ENCODE data around the gene SYNJ2. TPM values are rescaled to one million over a fixed set of nuclear protein-coding genes. Genes with fewer than 3 reads are reported as not detected.
"Not testable (repeated sequence)": the region's sequence is repeated elsewhere in the genome, so short reads cannot be mapped to it uniquely, and the experiment has no call there.

The SYNJ2 gene
- total RNA-seq, 2 experiments from 2014 or later = 34.6 to 38.0 TPM

GRCh38 chr6:157937916-157938315 is 43.7 kb upstream of the SYNJ2 start:
- Histone ChIP-seq H3K27ac (ENCODE audit: low read depth in 1 of 2, low read length in 2 of 2) (no peak overlapping the region), H3K9me3 (ENCODE audit: control insufficient read depth in 1 of 2, insufficient read depth in 1 of 2, low read length in 2 of 2) (no peaks in the 10 kb centered on the region), H3K4me3 (ENCODE audit: low read length) (no peak overlapping the region), H3K4me1 (ENCODE audit: insufficient read depth, low read length) (no peaks in the 10 kb centered on the region), H3K36me3 (ENCODE audit: insufficient read depth, low read length) (peaks cover 77% of the 10 kb centered on the region), H3K27me3 (ENCODE audit: control insufficient read depth in 1 of 2, insufficient read depth in 2 of 2, low read length in 2 of 2) (no peaks in the 10 kb centered on the region)
- H3K9me3 Mint-ChIP-seq = no peaks in the 10 kb centered on the region
- TF ChIP-seq CTCF (IDR thresholded peaks at IDR 0.05) = no peak
- H3K27me3 Mint-ChIP-seq = no peaks in the 10 kb centered on the region
- DNase-seq = no peak
- H3K4me1 Mint-ChIP-seq (ENCODE audit: low read depth) = no peaks in the 10 kb centered on the region
- ChIA-PET CTCF (interaction anchor here (0.8 kb wide), 1 partner anchor 64 kb away, joined by 3 read pairs; no protein-coding TSS in a partner anchor), POLR2A (no interaction called here)
- no peak for ATAC-seq (ENCODE audit: poor library complexity)
- H3K36me3 Mint-ChIP-seq (ENCODE audit: low read depth) = peaks cover 91% of the 10 kb centered on the region
- H3K27ac Mint-ChIP-seq = no peak overlapping the region
- H3K4me3 Mint-ChIP-seq = no peak overlapping the region
- intact Hi-C loops (cut with DNase I, micrococcal nuclease) = no loop called here

GRCh38 chr6:157940375-157941036 is 41.2 kb upstream of the SYNJ2 start:
- POLR2A ChIA-PET; CTCF ChIA-PET; H3K4me3 Mint-ChIP-seq; H3K27ac Mint-ChIP-seq; ATAC-seq (ENCODE audit: poor library complexity); H3K4me1 ChIP-seq (ENCODE audit: insufficient read depth, low read length); H3K4me3 ChIP-seq (ENCODE audit: low read length); H3K27ac ChIP-seq (ENCODE audit: low read depth in 1 of 2, low read length in 2 of 2); H3K4me1 Mint-ChIP-seq (ENCODE audit: low read depth); H3K9me3 Mint-ChIP-seq; H3K9me3 ChIP-seq (ENCODE audit: control insufficient read depth in 1 of 2, insufficient read depth in 1 of 2, low read length in 2 of 2); H3K27me3 ChIP-seq (ENCODE audit: control insufficient read depth in 1 of 2, insufficient read depth in 2 of 2, low read length in 2 of 2); H3K27me3 Mint-ChIP-seq; DNase-seq: not testable (repeated sequence)
- intact Hi-C loops (cut with DNase I, micrococcal nuclease) = loop anchor here in 1 of 2 experiments (5.0 kb wide), 1 partner anchor 132 kb away; no protein-coding TSS in a partner anchor
- peaks cover 74% of the 10 kb centered on the region for H3K36me3 ChIP-seq (ENCODE audit: insufficient read depth, low read length)
- H3K36me3 Mint-ChIP-seq (ENCODE audit: low read depth) = peaks cover 93% of the 10 kb centered on the region

GRCh38 chr6:157941101-157941863 is 40.4 kb upstream of the SYNJ2 start:
- Histone ChIP-seq H3K4me3 (ENCODE audit: low read length) (no peak overlapping the region), H3K4me1 (ENCODE audit: insufficient read depth, low read length) (no peaks in the 10 kb centered on the region), H3K9me3 (ENCODE audit: control insufficient read depth in 1 of 2, insufficient read depth in 1 of 2, low read length in 2 of 2) (no peaks in the 10 kb centered on the region), H3K27ac (ENCODE audit: low read depth in 1 of 2, low read length in 2 of 2) (no peak overlapping the region), H3K27me3 (ENCODE audit: control insufficient read depth in 1 of 2, insufficient read depth in 2 of 2, low read length in 2 of 2) (no peaks in the 10 kb centered on the region), H3K36me3 (ENCODE audit: insufficient read depth, low read length) (peaks cover 69% of the 10 kb centered on the region)
- ChIA-PET POLR2A (no interaction called here), CTCF (no interaction called here)
- DNase-seq (no peak), ATAC-seq (ENCODE audit: poor library complexity) (no peak)
- no peak for TF ChIP-seq CTCF (IDR thresholded peaks at IDR 0.05)
- Mint-ChIP-seq H3K27ac (no peak overlapping the region), H3K4me3 (no peak overlapping the region), H3K36me3 (ENCODE audit: low read depth) (peaks cover 93% of the 10 kb centered on the region), H3K4me1 (ENCODE audit: low read depth) (no peaks in the 10 kb centered on the region), H3K27me3 (no peaks in the 10 kb centered on the region), H3K9me3 (no peaks in the 10 kb centered on the region)
- intact Hi-C loops (cut with DNase I, micrococcal nuclease) = loop anchor here in 1 of 2 experiments (5.0 kb wide), 1 partner anchor 131 kb away; no protein-coding TSS in a partner anchor

All from CD4-positive, alpha-beta T cell (primary cell).